GM12864 (cell line): ENCODE results near the gene CNTN1.

Source experiments
- DNase-seq: peaks from one replicate; pipeline ENCODE4 v3.0.0-alpha.2; 2011; ENCODE audit warnings: low read depth
- H3K4me3 ChIP-seq: 2 replicates; pipeline ENCODE4 v1.5.1; 2011; ENCODE audit warnings: mild to moderate bottlenecking, low read depth, low read length, control low read depth
- TF ChIP-seq, protein P1 (sequence below): IDR thresholded peaks from 2 replicates; pipeline ENCODE4 v1.5.1; 2011; ENCODE audit warnings: low read depth, mild to moderate bottlenecking, moderate library complexity, low read length, control low read depth, inconsistent platforms; ENCODE audit errors: missing control alignments

Gene CNTN1

GRCh38 chr12:40784102-40784501 is 91.9 kb downstream of the CNTN1 start:
- DNase-seq, result no peak
- TF ChIP-seq, protein P1, sequence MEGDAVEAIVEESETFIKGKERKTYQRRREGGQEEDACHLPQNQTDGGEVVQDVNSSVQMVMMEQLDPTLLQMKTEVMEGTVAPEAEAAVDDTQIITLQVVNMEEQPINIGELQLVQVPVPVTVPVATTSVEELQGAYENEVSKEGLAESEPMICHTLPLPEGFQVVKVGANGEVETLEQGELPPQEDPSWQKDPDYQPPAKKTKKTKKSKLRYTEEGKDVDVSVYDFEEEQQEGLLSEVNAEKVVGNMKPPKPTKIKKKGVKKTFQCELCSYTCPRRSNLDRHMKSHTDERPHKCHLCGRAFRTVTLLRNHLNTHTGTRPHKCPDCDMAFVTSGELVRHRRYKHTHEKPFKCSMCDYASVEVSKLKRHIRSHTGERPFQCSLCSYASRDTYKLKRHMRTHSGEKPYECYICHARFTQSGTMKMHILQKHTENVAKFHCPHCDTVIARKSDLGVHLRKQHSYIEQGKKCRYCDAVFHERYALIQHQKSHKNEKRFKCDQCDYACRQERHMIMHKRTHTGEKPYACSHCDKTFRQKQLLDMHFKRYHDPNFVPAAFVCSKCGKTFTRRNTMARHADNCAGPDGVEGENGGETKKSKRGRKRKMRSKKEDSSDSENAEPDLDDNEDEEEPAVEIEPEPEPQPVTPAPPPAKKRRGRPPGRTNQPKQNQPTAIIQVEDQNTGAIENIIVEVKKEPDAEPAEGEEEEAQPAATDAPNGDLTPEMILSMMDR, result no peak
- H3K4me3 ChIP-seq, result no peak overlapping the region

DNA sequence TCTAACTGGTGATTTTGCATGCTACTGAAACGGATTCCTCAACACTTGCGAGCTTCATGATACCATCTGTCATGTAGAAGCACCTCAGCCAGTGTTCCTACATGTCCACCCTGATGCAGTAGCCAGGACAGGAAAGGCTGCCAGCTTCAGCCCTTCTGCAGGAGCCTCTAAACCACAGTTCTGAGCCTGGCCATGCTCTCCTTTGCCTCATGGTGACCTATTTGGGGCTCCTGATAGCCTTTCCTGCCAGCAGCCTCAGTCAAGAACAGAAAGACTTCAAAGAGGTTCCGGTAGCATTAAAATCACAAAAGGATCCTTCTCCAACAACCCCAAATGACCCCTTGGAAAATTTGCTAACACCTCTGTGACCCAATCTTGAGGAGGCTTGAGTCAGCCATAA is 96.0 kb downstream of the CNTN1 start:
- TF ChIP-seq, protein P1, result no peak
- DNase-seq, result no peak
- H3K4me3 ChIP-seq, result no peak overlapping the region

GRCh38 chr12:40792792-40793386 is 100.7 kb downstream of the CNTN1 start:
- DNase-seq, result no peak
- TF ChIP-seq, protein P1, result no peak
- no peak overlapping the region for H3K4me3 ChIP-seq

- DNase-seq, result no peak
- H3K4me3 ChIP-seq, result no peak overlapping the region
- TF ChIP-seq, protein P1, result no peak
These were observed 101.2 kb downstream of the CNTN1 start for GRCh38 chr12:40793471-40793870.

DNA sequence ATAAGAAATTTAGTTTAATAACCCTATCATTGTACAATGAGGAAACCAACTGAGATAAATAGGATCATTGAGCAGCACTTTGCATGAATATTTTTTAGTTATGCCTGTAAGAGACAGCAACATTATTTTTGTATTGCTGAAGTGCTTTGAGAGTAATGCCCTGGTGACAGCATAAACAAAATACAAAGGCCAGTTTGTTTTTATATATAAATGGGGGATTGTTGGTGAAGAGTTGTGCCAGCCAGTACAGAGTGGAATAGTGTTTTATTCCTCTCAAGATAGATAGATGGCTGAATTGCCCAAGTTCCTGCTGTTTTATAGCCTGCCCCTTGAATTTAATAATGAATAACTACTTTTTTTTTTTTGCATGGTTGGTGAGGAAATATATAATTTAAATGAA is 101.8 kb downstream of the CNTN1 start:
- no peak overlapping the region for H3K4me3 ChIP-seq
- no peak for DNase-seq
- TF ChIP-seq, protein P1, result no peak

DNA sequence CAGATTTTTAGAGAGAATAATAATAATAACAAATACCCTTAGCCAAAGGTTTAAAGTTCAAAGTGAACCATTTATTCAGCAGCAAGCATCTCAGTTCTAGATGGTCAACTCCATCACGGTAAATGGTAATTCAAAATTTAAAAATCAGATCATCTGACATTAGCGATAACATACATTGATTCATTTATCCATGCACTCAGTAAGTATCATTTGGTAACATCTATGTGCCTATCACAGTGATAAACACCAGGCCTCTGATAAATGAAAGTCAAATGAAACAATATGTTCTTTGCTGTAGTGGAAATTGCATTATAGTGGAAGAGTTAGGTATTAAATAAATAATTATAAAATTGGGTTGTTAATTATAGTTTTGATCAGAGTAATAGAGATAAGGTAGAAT is 108.8 kb downstream of the CNTN1 start:
- DNase-seq, result no peak
- TF ChIP-seq, protein P1, result no peak
- H3K4me3 ChIP-seq, result no peak overlapping the region

DNA sequence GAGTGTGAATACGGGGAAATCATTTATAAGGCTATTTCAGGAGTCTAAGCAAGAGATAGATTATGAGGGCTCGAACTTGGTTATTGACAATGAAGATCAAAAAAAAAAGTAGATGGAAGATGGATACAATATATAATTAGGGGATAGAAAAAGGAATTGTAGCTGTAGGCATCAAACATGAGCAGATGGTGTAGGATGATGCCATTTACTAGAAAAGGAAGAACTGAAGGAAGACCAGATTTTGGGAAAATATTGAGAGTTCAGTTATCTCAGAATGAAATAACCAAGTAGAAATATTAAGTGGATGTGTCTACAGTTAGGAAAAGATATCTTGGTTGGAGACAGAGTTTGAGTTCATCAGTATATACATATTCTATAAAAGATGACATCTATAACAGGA is 109.6 kb downstream of the CNTN1 start:
- DNase-seq, result no peak
- TF ChIP-seq, protein P1, result no peak
- H3K4me3 ChIP-seq, result no peak overlapping the region
